ENCODE results near the gene MTSS2.

The MTSS2 gene

DNA sequence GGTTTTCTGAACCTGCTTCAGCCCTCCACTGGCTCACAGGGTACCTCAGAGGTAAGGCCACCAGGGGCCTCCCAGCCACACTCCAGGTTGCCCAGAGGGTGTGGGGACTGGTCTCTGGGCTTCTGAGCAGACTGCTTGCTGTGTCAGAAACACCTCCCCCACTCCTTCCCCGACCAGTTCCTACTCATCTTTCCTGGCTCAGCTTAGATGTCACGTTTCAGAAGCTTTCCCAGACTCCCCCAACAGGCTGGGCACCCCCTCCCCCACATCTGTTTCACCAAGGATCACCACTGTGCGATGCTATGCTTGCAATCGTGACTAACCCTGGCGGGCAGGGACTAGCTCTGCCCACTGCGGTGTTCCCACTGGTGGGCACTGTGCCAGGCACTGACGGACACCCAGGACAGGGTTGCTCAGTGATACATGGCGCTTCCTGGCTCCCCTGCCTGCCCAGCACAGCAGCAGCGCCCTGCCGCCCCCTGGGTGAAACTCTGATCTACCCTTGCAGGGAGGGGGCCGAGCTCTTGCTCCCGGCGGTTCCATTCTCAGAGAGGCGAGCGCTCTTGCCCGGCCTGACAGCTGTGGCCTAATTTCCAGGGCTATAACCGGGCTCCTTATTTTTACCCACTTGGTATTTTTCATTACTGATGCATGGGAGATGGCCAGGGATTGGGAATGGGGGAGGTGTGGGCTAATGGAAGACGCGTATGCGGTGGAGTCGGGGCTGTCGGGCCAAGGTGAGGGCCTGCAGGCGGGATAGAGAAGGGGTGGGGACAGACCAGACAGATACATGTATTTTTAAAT is 29.4 kb upstream of the MTSS2 start:
- peak; percentile 99 for DNase-seq (ENCODE audit: low spot score)

DNA sequence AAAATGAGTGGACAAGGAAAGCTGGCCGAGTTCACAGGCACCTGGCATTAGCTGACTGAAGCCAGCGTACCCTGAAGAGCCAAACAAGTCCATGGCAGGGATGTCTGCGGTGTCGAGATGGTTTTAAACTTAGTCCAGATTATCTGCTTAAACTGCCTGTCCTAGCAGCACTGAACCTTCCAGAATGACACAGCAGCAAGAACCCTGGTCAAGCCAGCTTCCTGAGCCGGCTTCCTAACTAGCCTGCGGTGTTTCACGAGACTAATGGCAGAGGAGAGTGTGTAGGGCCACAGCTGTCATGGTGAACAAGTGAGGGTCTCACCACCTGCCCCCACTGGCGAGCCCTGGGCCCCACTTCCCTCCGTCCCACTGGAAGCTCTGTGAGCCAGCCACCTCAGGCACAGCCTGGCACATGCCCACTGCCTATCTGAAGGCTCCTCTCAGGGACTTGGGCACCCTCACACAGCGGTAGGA is 28.8 kb upstream of the MTSS2 start:
- DNase-seq (ENCODE audit: low spot score): no peak

DNA sequence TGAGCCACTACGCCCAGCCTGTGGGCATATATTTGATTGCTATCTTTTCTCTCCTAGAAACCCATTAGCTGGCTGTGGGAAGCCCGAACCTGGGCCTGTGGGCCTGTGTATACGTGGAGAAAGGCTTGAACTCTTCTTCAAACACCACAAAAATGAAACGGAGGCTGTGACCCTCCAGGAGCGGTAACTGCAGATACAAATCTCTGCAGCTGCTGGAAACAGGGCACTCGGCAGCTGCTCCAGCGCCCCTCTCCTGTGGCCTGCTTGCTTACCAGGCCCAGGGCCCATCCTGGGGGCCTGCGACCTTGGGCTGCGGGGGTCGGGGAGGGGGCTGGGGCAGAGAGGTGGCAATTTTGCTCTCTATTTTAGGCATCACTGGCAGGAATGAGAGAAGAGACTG is 28.0 kb upstream of the MTSS2 start:
- no peak for DNase-seq (ENCODE audit: low spot score)

DNA sequence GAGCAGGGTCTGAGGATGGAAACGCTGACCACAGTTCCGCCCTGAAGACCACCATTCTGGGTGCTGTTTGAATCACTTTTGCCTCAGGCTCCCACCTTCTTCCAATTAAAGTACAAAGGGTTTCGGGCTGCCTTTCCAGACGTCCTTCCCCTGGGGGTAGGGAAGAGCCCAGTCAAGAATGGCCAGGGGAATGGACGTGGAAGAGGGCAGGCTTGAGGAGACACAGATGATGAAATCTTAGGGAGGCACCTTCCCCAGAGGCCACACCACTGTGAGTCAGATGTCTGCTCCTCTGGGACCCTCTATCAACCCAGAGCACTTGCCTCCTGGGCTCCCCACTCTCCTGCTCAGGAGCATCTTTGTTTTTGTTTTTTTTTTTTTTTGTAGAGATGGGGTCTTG is 27.5 kb upstream of the MTSS2 start:
- no peak for DNase-seq (ENCODE audit: low spot score)

DNA sequence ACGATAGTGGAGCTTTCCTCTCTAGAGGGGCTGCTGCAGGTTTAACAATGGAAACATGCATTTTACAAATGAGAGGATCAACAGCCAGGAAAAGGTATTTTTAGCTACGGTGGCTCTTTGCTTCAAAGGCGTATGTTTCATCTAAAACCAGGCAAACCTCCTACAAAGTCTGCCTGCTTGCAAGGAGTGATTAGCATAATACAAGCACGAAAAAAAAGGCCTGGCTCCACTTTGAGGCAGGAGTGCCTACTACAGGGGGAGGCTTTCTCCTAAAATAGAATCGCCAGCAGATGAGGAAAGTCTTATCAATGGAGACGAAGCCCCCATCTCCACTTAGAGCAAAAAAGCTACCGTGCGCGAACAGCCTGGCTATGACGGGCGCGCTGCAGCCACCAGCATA is 27.1 kb upstream of the MTSS2 start:
- no peak for DNase-seq (ENCODE audit: low spot score)

DNA sequence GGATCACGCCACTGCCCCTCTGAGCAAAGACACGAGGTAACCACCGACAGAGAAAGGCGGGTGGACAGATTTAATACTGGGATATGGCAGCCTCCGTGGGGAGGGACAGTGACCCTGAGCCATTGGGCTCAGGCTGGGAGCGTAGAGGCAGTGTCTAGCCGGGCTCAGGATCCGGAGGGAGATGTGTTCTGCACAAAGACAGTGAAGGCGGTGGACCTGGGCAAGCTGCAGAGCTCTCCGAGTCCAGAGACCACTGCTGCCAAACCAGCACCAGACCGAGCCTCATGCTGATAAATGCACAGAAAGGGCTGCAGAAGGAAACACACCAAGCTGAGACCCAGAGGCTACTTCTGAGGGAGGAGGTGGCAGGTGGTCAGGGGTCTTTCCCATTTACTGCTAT is 26.5 kb upstream of the MTSS2 start:
- no peak for DNase-seq (ENCODE audit: low spot score)

DNA sequence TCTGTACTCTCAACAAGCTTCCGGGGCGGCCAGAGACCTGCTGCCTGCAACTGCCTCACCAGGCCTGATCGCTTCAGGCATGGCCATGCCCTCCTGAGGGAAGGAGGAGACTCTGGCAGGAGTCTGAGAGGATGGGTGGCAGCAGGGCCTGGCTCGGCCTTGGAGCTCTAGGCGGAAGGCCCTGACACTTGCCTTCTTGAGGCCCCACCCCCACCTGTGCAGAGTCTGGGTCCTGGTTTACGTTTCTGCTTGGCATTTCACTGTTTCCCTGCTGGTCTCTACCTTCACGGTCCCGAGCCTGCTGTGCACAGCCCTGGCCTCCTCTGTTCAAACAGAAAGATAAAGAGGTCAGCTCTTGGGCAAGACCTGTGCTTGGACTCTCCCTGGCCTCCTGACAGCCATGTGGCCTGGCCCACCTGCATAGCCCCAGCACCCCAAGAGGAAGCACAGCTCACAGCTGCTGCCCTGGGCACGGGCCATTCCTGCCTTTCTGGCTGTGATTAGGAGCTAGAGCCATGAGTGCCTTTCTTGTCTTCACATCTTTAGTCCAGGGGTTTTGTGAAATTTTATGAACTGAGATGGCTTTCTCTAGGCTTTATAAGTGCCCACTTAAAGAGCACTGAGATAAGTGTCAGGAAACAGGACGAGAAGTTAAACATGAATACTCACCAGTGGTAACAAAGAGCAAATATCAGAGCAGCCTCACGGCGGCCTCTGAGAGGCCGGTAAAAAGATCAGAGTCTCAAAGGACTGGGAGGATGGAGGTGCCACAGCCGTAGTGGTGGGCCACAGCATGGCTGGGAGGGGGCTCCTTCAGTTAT is 25.6 kb upstream of the MTSS2 start:
- no peak for DNase-seq (ENCODE audit: low spot score)

DNA sequence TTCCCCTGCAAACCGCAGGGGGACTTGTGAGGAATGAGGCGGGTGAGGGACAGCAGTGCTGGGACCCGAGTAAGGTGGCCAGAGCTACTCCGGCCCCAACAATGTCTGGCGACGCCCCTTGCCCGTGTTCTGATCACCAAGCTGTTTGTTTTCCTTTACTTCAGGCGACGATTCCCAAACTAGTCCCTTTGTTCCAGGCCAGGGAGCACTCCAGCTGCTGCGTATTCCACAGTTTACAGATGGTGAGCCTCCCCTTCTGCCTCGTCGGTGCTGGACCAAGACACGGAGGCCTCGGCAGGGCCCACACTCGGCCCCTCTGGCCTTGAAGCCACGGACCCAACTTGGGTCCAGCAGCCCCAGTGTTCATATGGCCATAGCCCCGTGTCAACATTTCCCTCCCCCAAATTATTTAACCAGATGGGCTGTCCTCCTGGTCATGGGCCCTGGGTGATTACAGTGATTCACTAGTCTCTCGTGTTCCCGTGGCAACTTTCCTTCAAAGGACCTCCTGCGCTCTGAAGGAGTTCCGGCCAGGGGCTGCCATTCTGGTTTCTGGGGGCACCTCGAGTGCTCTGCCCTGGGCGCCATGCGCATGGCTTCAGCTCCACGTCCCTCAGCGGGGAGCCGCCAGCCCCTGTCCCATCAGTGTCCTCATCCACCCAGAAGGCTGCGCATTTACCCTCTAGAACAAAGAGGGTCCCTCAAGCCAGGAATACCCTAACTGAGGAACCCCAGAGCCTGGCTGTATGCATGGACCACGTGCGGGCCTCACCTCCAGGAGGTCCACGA is 24.8 kb upstream of the MTSS2 start:
- no peak for DNase-seq (ENCODE audit: low spot score)

DNA sequence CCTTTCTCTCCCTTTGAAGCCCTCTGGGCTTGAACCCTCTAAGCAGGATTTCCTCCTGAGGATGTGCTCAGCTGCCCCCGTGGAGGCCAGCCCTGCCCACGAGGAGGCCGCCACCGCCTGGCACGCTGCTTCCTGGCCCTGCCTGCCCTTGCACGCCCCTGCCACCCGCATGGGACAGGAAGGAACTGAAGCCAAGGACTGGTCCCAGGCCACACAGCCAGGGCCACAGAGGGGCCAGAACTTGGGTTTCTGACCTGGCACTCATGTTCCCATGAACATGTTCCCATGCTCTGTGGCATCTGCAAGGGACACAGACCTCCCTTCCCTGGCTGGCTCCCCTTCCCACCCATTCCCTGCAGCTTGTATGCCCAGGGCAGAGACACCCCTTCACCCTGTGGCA is 24.1 kb upstream of the MTSS2 start:
- no peak for DNase-seq (ENCODE audit: low spot score)

DNA sequence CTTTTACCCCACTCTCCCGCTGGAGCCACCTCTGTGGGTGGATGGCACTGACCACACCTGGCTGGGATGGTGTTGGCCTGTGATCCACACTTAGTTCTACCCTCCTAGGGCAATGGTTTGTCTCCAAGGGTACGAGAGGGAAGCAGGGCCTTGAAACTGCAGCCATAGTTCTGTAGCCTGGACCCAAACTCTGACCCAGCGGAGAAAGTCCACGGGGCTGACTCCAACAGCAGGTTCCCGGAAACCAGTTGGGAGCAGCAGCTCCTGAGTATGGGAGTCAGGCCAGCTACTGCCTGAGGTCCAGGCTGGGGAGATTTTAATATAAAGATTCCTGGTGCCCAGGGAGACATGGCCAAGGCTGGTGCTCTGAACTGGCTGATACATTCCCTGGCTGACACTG is 23.6 kb upstream of the MTSS2 start:
- no peak for DNase-seq (ENCODE audit: low spot score)

DNA sequence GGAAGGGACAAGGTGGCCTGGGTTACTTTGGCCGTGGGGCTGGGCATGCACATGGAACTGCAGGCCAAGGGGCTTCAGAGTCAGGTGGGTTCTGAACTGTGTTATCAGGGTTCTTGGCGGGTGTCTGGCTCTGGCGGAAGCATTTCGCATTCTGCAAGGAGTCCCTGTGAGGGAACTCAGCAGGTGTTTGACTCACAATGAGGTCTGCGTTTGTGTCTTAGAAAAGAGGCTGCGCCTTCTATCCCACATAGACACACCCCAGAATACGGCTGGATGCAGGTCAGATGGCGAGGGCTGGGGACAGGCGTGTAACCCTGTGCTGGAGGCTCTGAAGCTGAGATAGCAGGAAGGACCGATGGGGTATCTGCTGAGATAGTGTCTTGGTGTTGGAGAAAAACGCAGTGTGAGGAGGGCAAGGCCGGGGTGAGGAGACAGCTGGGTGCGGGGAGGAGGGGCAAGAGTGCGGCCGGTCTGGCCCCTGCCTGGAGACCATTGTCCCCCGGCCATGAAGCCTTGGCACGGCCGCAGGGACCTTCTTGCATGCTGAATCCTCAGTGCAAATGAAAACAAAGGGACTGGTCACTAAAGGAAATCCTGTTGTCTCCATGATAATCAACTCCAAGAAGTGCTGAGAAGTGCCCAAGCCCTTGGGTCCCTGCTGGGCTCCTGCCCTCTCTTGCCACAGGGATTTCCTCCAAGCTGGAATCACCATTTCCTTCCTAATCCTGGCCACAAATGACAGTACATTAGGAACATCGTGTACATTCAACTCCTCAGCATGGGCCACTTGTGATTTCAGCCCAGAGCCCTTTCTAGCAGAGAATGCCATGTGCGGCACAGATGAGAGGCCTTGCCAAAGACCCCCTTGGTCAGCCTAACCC is 22.8 kb upstream of the MTSS2 start:
- no peak for DNase-seq (ENCODE audit: low spot score)

DNA sequence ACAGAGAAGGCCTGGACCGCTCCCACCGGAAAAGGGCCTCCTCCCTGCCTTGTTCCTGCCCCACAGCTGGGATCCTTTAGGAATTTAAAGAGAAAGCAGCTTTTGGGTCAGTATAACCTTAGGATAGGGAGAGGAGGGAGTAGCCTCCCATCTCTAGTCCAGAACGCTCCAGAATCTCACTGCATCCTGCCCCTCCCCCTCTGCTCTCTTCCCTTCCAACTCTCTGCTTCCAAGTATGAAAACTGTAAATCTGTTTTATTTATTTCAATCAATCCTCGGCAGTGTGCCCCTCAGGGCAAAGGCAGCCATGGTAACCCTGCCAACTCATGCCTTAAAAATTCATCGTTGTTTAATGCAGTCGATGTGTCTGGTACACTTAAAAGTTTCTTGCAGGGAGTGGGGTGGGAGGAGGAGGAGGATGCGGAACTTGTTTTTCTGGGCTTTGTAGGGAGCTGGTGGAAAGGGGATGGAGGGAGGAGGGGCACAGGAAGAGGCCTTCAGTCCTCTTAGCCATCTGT is 21.2 kb upstream of the MTSS2 start:
- peak; percentile 91 for DNase-seq (ENCODE audit: low spot score)

DNA sequence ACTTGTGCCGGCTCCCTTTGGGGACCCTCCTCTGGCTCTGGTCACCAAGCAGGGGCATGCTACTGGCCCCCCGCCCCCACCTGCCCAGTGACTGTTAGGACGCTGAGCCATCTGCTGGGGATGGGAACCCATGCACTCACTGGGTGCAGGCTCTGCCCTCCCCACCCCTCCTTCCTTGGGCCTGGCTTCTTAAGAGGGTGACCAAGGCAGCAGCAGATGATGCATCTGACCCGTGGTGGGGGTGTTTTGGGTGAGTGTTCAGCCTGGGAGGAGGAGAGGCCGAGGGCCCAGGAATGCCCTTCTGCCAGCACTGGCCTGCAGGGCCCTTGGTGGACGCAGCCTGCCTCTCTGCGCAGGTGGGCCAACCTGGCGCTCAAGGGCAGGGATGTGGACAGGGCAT is 19.2 kb upstream of the MTSS2 start:
- no peak for DNase-seq (ENCODE audit: low spot score)

DNA sequence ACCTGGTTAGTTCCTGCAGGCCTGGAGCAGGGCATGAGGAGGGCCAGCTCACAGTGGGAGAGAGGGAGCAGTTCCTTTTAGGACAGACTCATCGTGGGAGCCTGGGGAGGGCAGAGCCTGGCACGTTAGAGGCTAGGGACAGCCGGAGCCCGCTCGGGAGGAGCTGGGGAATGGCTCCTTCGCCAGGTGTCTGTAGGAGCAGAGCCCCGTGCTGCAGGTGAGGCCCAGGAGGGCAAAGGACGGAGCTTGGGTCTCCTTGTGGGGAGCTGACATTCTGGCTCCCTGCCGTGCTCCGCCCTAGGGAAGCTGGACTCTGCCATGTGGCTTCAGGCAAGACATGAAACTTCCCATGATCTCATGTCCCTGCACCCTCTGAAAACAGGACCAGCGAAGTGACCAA is 18.7 kb upstream of the MTSS2 start:
- no peak for DNase-seq (ENCODE audit: low spot score)

DNA sequence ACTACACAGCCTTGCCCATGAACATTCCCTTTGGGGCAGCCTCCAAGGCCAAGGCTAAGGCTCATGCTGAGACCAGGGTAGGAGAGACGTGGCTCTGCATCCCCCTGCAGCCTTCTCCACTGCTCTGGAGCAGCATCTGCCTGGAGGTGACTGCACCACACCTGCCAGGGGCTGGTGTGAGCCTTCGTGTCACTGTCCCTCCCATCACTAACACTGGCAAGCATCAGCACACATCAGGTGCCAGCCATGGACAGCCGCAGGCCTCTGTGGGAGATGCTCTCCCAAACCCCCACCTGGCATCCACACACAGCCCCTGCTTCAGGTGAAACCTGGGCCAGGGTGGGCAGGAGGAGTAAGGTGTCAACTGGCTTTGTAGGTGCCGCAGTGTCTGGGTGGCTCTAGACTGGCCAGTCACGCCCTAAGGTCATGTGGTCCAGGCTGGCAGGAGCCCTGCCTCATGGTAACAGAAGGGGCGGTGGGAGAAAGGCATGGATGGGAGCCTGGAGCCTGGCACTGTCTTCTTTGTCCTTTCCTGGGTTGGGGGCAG is 18.1 kb upstream of the MTSS2 start:
- DNase-seq (ENCODE audit: low spot score): no peak

DNA sequence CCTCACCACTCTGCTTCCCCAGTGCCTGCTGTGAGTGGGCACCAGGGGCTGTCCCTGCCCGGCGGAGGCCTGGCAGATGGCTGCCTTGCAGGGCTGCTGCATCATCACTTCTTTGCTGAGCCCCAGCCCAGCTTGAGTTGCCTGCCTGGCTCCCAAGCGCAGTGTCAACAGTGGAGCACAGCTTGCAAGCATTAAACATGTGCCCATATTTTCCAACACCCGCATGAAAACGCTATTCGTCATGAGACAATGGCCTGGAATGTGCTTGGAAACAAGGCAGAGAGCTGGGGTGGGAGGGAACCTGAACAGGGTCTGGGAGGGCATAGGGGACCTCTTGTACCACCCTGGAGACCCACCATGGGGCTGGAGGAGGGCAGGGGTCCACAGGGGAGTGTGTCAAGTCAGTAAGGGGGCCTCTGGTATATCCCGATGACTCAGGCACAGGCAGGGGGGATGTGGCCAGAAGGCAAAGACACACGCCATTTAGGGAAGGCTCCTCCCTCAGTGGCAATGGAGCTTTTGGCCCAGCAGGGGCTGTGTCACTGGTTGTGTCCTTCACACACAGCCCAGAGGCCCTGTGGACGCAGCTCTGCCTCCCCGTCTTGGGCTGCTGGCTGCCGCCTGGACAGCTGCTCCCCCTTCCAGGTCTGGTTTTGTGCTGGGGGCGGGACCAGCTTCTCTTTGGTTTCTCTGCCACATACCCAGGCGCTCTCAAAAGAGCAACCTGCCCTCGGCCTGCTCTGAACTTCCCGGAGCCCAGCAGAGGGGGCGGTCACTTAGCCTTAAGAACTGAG is 17.4 kb upstream of the MTSS2 start:
- DNase-seq (ENCODE audit: low spot score): peak; percentile 95

DNA sequence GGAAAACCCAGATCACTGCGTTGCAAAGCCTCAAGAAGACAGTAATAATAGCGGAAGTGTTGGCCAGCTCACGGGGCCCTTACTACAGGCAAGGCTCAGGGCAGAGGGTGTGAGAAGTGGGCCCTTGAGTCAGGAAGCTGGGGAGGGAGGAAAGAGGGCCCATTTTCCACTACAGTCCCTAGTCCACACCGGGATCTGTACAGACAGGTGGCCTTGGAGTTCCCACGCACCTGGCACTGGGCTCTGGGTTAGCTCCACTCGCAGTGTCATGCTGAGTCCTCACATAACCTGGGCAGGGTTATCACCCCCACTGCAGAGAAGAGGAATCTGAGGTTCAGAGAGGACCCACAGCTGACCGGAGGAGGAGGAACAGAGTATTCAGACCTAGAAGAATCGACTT is 16.8 kb upstream of the MTSS2 start:
- DNase-seq (ENCODE audit: low spot score): no peak

DNA sequence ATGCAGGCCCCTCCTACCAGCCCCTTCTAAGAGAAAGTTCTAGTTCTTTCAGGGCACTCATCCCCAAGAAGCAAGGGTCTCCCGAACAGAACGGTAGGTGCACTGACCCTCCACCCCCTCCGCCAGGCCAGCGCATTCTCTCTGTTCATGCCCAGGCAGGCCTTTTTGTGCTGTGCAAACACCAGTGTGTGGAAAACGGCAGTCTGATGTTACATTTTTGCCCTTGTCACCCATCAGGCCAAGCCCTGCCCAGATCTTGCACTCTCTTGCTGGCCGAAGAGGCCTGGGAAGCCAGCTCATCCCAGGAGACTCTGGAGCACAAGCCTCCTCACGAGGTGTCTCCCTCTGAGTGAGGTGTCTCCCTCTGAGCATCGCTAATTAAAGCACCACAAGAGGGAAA is 16.1 kb upstream of the MTSS2 start:
- no peak for DNase-seq (ENCODE audit: low spot score)

DNA sequence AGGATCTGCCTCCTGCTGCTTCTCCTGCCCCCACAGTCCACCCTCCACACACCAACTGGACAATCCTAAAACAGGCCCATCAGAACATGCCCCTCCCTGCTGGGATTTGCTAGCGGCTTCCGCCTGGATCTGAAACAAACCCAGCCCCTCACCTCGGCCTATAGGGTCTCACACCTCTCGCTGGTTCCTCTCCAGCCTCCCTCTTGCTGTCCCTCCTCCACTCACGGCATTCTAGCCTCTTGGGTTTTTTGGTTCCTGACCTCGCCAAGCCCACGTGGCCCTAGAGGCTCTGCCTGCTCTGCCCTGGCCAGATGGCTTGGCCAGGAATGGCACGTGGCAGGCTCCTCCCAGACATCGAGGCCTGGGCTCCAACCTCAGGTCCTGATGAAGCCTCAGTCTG is 15.7 kb upstream of the MTSS2 start:
- DNase-seq (ENCODE audit: low spot score): no peak

DNA sequence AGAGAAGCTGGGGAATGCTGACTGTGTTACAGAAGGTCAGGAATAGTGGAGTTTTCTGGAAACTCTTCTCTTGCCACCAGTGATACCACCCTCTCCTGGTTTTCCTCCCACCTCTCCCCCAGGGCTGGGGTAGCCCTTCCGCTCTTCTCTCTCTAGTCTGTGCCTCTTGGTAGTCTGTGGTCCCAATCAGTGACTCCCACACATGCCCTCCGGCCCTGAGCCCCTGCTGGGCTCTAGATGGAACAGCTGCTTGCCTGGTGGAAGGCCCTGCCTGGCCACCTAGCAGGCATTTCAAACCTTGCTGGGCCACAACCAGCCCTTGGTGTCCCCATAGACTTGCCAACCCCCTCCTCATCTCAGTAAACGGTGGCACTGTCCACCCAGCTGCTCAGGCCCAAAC is 15.2 kb upstream of the MTSS2 start:
- DNase-seq (ENCODE audit: low spot score): no peak
